Kidney epithelial cell (primary cell): Measurements from ENCODE around the gene COPA. TPM values are rescaled to one million over a fixed set of nuclear protein-coding genes. Genes with fewer than 3 reads are reported as not detected.

ENCODE experiments used
- DNase-seq: peaks from one replicate; pipeline ENCODE4 v3.0.0-alpha.2; 2010; ENCODE audit warnings: low read depth
- H3K27me3 ChIP-seq: 2 replicates; pipeline ENCODE4 v1.6.0; 2011; ENCODE audit warnings: low read length; ENCODE audit not compliant: control insufficient read depth, insufficient read depth
- H3K36me3 ChIP-seq: 2 replicates; pipeline ENCODE4 v1.5.1; 2011; ENCODE audit warnings: low read length; ENCODE audit not compliant: control insufficient read depth, insufficient read depth
- H3K4me3 ChIP-seq: 2 replicates; pipeline ENCODE4 v1.5.1; 2011; ENCODE audit warnings: low read depth, mild to moderate bottlenecking, control low read depth, low read length
- CTCF ChIP-seq: IDR thresholded peaks from 2 replicates; pipeline ENCODE4 v1.5.1; 2011; ENCODE audit warnings: mild to moderate bottlenecking, moderate library complexity, low read length, control low read depth, inconsistent platforms; ENCODE audit not compliant: insufficient read depth, poor library complexity, severe bottlenecking
- total RNA-seq: library from RNA; depleted of rRNA; stranded (reverse); fragments of >200 nt; gene quantifications from 2 replicates; pipeline ENCODE4 v1.2.3, GENCODE V29; 2015

Gene COPA
- total RNA-seq, 1 donor from 2014 or later: 130 TPM

- Histone ChIP-seq H3K36me3 (no peaks in the 10 kb centered on the region), H3K27me3 (no peaks in the 10 kb centered on the region), H3K4me3 (no peak overlapping the region)
- no peak for TF ChIP-seq CTCF
- no peak for DNase-seq
These were observed 92.0 kb downstream of the COPA start for GRCh38 chr1:160251011-160251410.

GRCh38 chr1:160247053-160247452 is 96.0 kb downstream of the COPA start:
- no peak overlapping the region for H3K4me3 ChIP-seq
- no peaks in the 10 kb centered on the region for H3K27me3 ChIP-seq
- no peak for TF ChIP-seq CTCF
- H3K36me3 ChIP-seq: no peaks in the 10 kb centered on the region
- DNase-seq: no peak

- H3K27me3 ChIP-seq: no peaks in the 10 kb centered on the region
- no peak for TF ChIP-seq CTCF
- no peaks in the 10 kb centered on the region for H3K36me3 ChIP-seq
- H3K4me3 ChIP-seq: no peak overlapping the region
- DNase-seq: no peak
These were observed 97.6 kb downstream of the COPA start for GRCh38 chr1:160245434-160245833.

GRCh38 chr1:160244209-160244608 is 98.8 kb downstream of the COPA start:
- H3K27me3 ChIP-seq: no peaks in the 10 kb centered on the region
- TF ChIP-seq CTCF: no peak
- DNase-seq: no peak
- peaks cover 1% of the 10 kb centered on the region for H3K36me3 ChIP-seq
- H3K4me3 ChIP-seq: no peak overlapping the region

- no peak overlapping the region for H3K4me3 ChIP-seq
- peaks cover 1% of the 10 kb centered on the region for H3K36me3 ChIP-seq
- TF ChIP-seq CTCF: no peak
- DNase-seq: no peak
- no peaks in the 10 kb centered on the region for H3K27me3 ChIP-seq
These were observed 99.3 kb downstream of the COPA start for GRCh38 chr1:160243767-160244166.

GRCh38 chr1:160239582-160240299 is 103.3 kb downstream of the COPA start:
- Histone ChIP-seq H3K36me3 (peaks cover 1% of the 10 kb centered on the region), H3K4me3 (no peak overlapping the region), H3K27me3 (no peaks in the 10 kb centered on the region)
- no peak for TF ChIP-seq CTCF
- no peak for DNase-seq
